Mononuclear cell (primary cell): Measurements from ENCODE around the gene MTFR2. TPM values are rescaled to one million over a fixed set of nuclear protein-coding genes. Genes with fewer than 3 reads are reported as not detected.
A peak's percentile ranks its signal among the peaks of the same experiment; 100 is the strongest.
"Not testable (repeated sequence)": the region's sequence is repeated elsewhere in the genome, so short reads cannot be mapped to it uniquely, and the experiment has no call there.

Experiments used
- H3K27me3 ChIP-seq: 2 replicates; pipeline ENCODE4 v1.6.0; 2011; ENCODE audit warnings: low read length, control low read depth; ENCODE audit not compliant: insufficient read depth
- H3K4me1 ChIP-seq: 2 replicates; pipeline ENCODE4 v1.5.1; 2011; ENCODE audit warnings: mild to moderate bottlenecking, low read length, control low read depth; ENCODE audit not compliant: insufficient read depth
- H3K4me3 ChIP-seq: 2 replicates; pipeline ENCODE4 v1.5.1; 2011; ENCODE audit warnings: mild to moderate bottlenecking, low read length, moderate library complexity
- H3K9me3 ChIP-seq: 2 replicates; pipeline ENCODE4 v1.5.1; 2011; ENCODE audit warnings: low read depth, mild to moderate bottlenecking, control low read depth, low read length
- total RNA-seq: library from RNA; depleted of rRNA; stranded (reverse); fragments of >200 nt; gene quantifications from one replicate; pipeline ENCODE4 v1.2.3, GENCODE V29; 2012

MTFR2 gene
- total RNA-seq, 1 donor: 3.9 TPM

- Histone ChIP-seq H3K9me3 (no peaks in the 10 kb centered on the region), H3K4me3 (no peak overlapping the region), H3K4me1 (peaks cover 20% of the 10 kb centered on the region), H3K27me3 (no peaks in the 10 kb centered on the region)
Measured at GRCh38 chr6:136252441-136252840, 2.3 kb upstream of the MTFR2 start.

GRCh38 chr6:136251394-136251793 lies 1.3 kb upstream of the MTFR2 start:
- peaks cover 20% of the 10 kb centered on the region for H3K4me1 ChIP-seq
- H3K27me3 ChIP-seq: no peaks in the 10 kb centered on the region
- H3K4me3 ChIP-seq: no peak overlapping the region
- H3K9me3 ChIP-seq: no peaks in the 10 kb centered on the region

GRCh38 chr6:136250686-136251008 lies 536 bp upstream of the MTFR2 start:
- Histone ChIP-seq H3K4me3 (peak overlapping the region; percentile 66), H3K27me3 (no peaks in the 10 kb centered on the region), H3K4me1 (peaks cover 20% of the 10 kb centered on the region), H3K9me3 (no peaks in the 10 kb centered on the region)

GRCh38 chr6:136249336-136249735 lies 775 bp downstream of the MTFR2 start:
- Histone ChIP-seq H3K9me3 (no peaks in the 10 kb centered on the region), H3K27me3 (no peaks in the 10 kb centered on the region), H3K4me1 (peaks cover 20% of the 10 kb centered on the region), H3K4me3 (peak overlapping the region; percentile 66)

- Histone ChIP-seq H3K4me3 (no peak overlapping the region), H3K4me1 (peaks cover 2% of the 10 kb centered on the region), H3K9me3 (no peaks in the 10 kb centered on the region), H3K27me3 (no peaks in the 10 kb centered on the region)
Measured at GRCh38 chr6:136244061-136244616, 6.0 kb downstream of the MTFR2 start.

- no peaks in the 10 kb centered on the region for H3K9me3 ChIP-seq
Measured at GRCh38 chr6:136236466-136237293, 13.4 kb downstream of the MTFR2 start.

GRCh38 chr6:136235233-136235564 lies 14.9 kb downstream of the MTFR2 start:
- Histone ChIP-seq H3K4me1 (peaks cover 11% of the 10 kb centered on the region), H3K27me3 (no peaks in the 10 kb centered on the region), H3K4me3 (no peak overlapping the region), H3K9me3 (no peaks in the 10 kb centered on the region)

More at GRCh38 chr6:136236466-136237293, 13.4 kb downstream of the MTFR2 start:
- peaks cover 11% of the 10 kb centered on the region for H3K4me1 ChIP-seq
- H3K4me3 ChIP-seq: no peak overlapping the region
- no peaks in the 10 kb centered on the region for H3K27me3 ChIP-seq

- H3K27me3 ChIP-seq: no peaks in the 10 kb centered on the region
- no peak overlapping the region for H3K4me3 ChIP-seq
- H3K4me1 ChIP-seq: peaks cover 29% of the 10 kb centered on the region
- H3K9me3 ChIP-seq: no peaks in the 10 kb centered on the region
Measured at GRCh38 chr6:136232701-136233100, 17.4 kb downstream of the MTFR2 start.

GRCh38 chr6:136230219-136230853 lies 19.8 kb downstream of the MTFR2 start:
- H3K4me1 ChIP-seq: peaks cover 28% of the 10 kb centered on the region
- no peaks in the 10 kb centered on the region for H3K9me3 ChIP-seq
- H3K27me3 ChIP-seq: no peaks in the 10 kb centered on the region
- no peak overlapping the region for H3K4me3 ChIP-seq

- H3K9me3 ChIP-seq: no peaks in the 10 kb centered on the region
- no peak overlapping the region for H3K4me3 ChIP-seq
- no peaks in the 10 kb centered on the region for H3K27me3 ChIP-seq
- H3K4me1 ChIP-seq: peaks cover 28% of the 10 kb centered on the region
Measured at GRCh38 chr6:136228814-136229213, 21.3 kb downstream of the MTFR2 start.

GRCh38 chr6:136226674-136227377 lies 23.3 kb downstream of the MTFR2 start:
- Histone ChIP-seq H3K4me3 (no peak overlapping the region), H3K4me1 (peaks cover 28% of the 10 kb centered on the region), H3K9me3 (no peaks in the 10 kb centered on the region), H3K27me3 (no peaks in the 10 kb centered on the region)

GRCh38 chr6:136226027-136226673 lies 24.0 kb downstream of the MTFR2 start:
- no peak overlapping the region for H3K4me3 ChIP-seq
- H3K27me3 ChIP-seq: no peaks in the 10 kb centered on the region
- H3K4me1 ChIP-seq: peaks cover 28% of the 10 kb centered on the region
- H3K9me3 ChIP-seq: no peaks in the 10 kb centered on the region

- no peak overlapping the region for H3K4me3 ChIP-seq
- H3K27me3 ChIP-seq: no peaks in the 10 kb centered on the region
- peaks cover 28% of the 10 kb centered on the region for H3K4me1 ChIP-seq
- no peaks in the 10 kb centered on the region for H3K9me3 ChIP-seq
Measured at GRCh38 chr6:136225496-136225895, 24.6 kb downstream of the MTFR2 start.

- H3K4me1 ChIP-seq: peaks cover 28% of the 10 kb centered on the region
- not testable (repeated sequence) for H3K4me3 ChIP-seq, H3K9me3 ChIP-seq, H3K27me3 ChIP-seq
Measured at GRCh38 chr6:136224974-136225373, 25.1 kb downstream of the MTFR2 start.
